OCI-LY1 (cell line): ENCODE measurements around the gene HSPA9.

Experiments used
- CTCF ChIP-seq: fragments of 200-600 bp; sonication (generic), shearing (Covaris generic); IDR thresholded peaks from 2 replicates; pipeline ENCODE4 v1.5.1; 2017; ENCODE audit warnings: mild to moderate bottlenecking, antibody characterized with exemption, low read length, moderate library complexity, mixed read lengths
- EZH2 ChIP-seq: fragments of 200-600 bp; sonication (generic), shearing (Covaris generic); IDR thresholded peaks from 2 replicates; pipeline ENCODE4 v1.8.0; 2017; ENCODE audit warnings: borderline replicate concordance, mixed run types, mild to moderate bottlenecking, antibody characterized with exemption, low read length, moderate library complexity, mixed read lengths

DNA sequence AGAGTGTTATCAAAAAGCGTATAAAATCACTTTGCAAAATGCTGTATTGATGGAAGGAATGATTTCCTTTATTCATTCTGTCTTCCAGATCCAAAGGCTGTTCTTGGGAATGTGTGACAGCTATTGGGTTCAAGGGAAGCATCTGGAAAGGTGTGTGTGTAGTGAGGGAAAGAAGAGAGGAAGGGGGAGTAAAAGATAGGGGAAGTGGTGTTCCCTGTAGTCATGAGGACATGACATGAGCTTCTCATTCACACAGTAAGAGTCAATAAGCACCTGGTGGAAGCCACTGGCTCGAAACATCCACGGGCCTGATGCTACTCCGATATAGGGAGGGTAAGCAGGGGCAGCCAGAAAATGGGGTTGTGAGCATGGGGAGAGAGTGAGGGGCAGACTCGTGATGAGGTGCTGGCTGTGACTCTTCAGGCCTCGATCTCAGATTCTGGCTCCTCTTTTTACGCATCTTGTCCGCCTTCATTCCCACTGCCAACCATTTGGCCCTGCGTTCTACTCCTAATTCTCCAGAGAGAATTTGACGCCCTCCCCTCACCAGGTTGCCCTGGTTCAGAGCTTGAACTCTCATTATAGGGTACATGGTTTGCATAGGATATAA, 29.1 kb upstream of the HSPA9 start:
- TF ChIP-seq CTCF (no peak), EZH2 (no peak)
